Measurements from ENCODE around the gene SURF6.
"Not testable (repeated sequence)": the region's sequence is repeated elsewhere in the genome, so short reads cannot be mapped to it uniquely, and the experiment has no call there.

The SURF6 gene

DNA sequence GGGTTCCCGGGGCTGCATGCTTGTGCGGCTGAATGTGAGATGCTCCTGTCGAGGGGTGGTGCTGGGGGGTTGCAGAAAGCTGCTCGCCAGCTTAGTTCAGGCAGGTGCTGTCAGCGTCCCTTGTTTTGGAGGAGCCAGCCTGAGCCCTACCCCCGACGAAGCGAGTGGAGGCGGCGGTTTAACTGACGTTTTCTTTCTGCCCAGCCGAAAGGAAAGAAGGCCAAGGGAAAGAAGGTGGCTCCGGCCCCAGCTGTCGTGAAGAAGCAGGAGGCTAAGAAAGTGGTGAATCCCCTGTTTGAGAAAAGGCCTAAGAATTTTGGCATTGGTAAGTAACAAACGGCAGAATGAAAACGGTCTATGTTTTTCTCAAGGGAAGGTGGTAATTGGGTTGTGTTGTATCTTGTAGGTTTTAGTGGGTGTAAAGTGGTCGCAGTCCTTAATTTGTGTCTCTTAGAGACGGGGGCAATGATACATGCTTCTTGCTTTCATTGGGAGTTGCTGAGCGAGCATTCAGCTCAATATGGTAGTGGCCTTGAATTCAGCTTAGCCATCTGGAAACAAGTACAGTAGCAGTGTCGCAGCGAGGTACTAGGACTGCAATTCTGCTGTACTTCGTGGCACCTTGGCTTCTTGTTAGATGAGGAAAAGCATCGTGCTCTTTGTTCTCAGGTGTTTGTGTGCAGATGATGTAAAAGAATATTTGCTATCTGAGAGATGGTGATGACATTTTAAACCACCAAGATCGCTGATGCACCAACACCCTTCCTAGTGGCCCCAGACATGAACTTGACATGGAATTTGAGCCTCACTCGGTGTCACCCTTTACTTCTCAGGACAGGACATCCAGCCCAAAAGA is 13.0 kb upstream of the SURF6 start:
- DNase-seq (ENCODE audit: low read depth in 2 of 2, low spot score in 1 of 2): no peak

DNA sequence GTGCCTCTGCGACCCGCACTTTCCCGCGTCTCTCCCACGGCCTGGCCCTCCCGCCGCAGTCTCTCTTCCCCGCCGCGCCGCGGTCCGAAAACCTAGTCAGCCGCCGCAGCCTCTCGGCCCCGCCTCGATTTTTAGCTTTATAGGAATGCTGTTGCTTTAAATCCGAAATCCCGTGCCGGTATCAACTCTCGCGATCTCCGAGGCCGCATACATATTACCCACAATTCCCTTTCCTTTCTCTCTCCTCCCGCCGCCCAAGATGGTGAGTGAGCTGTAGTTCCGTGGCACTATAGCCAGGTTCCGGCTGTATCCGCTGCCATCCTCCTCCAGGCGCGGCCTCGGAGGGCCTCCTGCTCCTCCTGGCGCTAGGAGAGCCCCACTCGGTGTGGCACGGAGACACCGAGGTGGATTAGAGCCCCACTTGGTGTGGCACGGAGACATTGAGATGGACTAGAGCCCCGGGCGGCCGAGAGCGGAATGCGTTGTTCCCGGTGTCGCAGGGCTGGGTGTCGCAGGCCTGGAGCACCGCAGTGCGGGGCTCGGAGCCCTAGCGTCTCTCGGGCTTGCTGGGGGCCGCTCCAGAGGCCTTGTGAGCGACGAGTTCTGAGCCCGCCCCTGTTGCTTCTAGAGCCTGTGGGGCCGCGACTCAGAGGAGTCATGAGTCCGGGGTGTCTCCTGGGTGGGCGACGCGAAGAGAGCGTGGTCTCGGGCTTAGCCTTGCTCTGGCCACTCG is 12.2 kb upstream of the SURF6 start, which contains the start of the genes MED22 and RPL7A:
TSS of gene MED22 (minus strand) at position 147 of the 733 bp plus-strand sequence. CDS start 1,469 bp downstream, outside the sequence.
TSS of gene RPL7A (plus strand) at position 234 of the 733 bp plus-strand sequence. CDS start at position 260, 26 bp downstream.
- peak; percentile 80 to 87 for DNase-seq (ENCODE audit: low read depth in 2 of 2, low spot score in 1 of 2)

DNA sequence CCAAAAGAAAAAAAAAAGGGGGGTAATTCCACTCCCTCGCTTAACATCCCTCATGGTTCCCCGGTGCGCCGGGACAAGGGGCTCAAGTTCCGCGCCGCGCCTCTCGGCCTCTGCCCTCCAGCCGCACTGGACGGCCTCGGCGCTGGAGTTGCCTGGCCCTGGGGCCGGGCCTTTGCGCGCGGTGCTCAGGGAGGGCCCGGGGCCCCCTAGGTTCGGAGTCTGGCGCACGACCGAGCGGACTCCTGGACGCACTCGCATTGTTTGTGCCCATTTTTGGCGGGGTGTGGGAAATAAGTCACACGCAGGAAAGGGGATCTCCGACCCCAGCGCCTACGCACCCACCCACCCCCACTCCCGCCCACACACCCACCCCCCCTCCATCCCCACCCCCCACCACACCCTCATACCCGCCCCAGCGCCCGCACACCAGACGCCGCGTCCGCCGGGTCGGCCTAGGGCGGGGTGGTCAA is 11.6 kb upstream of the SURF6 start:
- DNase-seq (ENCODE audit: low read depth in 2 of 2, low spot score in 1 of 2): no peak

DNA sequence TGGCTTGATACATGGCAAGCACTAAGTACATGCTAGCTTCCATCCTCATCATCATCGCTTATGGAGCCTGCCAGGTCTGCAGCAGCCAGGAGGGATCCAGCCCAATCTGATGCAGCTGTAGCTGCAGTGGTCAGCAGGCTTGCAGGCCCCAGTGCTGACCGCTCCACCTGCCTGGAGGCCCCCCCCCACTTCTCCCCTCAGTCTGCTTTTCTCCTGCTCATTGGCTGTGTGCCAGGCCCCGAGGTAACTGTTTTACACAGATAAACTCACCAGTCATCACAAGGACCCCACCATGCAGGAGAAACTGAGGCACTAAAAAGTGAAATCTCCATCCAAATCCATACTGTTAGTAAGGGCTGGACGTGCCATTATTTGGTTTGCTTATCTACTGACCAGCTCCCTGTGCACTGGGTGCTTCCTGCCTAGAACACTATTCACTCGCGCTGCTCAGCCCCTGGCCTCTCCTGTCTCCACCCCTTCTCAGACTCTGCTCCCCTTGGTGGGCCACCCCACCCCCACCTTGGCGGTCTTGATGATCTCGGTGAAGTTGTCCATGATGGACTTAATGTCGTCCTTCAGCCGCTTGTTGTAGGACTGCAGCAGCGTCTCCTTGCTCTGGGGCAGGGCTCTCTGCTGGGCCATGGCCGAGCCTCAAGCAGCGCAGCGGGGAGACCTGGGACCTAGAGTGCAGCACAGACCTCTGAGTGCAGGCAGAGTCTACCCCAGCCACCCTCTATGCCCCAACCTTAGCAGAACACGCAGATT is 10.2 kb upstream of the SURF6 start:
- no peak for DNase-seq (ENCODE audit: low read depth in 2 of 2, low spot score in 1 of 2)

DNA sequence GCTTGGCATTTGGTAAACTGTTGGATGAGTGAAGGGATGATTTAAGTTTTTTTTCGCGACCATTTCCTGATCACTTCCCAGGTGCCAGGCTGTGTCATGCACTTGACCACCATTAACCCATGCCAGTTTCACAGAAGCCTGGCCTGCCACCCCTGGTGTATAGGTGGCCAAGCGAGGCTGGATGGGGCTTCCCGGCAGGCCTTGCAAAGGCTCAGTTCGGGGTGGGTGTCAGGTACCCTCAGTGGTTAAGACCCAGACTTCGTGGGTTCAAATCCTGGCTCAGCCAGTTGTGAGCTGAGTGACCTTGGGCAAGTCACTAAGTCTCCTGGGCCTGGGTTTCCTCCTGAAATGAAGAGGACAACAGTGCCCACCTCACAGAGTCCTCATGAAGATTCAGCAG is 9.6 kb upstream of the SURF6 start:
- DNase-seq (ENCODE audit: low read depth in 2 of 2, low spot score in 1 of 2): no peak

DNA sequence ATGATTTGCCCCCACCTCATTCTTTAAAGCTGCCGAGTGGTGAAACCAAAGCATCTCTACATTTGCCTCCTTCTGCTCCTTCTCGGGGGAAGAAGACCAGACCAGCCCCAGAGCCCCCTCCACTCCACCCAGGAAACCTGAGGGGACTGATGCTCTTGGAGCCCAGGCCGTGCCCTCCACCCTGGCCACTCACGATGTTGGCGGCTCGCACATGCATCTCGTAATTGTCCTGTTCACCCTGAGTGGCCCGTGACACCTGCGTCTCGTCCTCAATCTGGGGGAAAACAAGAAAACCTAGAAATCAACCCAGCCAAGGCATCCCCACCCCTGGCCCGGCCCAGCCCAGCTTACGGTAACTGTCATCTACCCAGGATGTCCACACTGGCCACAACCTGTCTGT is 9.0 kb upstream of the SURF6 start:
- no peak for DNase-seq (ENCODE audit: low read depth in 2 of 2, low spot score in 1 of 2)

DNA sequence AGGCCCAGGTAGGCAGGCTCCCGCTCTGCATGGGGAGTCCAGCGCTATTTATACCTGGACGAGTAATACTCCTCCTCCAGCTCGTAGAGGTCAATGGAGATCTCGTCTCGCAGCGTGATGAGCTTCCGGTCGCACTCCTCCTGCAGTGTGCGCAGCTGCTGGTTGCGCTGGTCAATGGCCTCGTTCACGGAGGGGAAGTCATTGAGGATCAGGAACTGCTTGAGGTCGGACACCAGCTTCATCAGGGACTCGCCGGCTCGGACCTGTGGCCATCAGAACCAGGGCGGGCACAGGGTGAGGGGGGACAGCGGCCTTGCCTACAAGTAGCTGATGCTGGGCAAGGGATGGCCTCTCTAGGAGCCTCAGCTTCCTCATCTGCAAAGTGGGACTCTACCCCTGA is 8.1 kb upstream of the SURF6 start:
- DNase-seq (ENCODE audit: low read depth in 2 of 2, low spot score in 1 of 2): no peak

DNA sequence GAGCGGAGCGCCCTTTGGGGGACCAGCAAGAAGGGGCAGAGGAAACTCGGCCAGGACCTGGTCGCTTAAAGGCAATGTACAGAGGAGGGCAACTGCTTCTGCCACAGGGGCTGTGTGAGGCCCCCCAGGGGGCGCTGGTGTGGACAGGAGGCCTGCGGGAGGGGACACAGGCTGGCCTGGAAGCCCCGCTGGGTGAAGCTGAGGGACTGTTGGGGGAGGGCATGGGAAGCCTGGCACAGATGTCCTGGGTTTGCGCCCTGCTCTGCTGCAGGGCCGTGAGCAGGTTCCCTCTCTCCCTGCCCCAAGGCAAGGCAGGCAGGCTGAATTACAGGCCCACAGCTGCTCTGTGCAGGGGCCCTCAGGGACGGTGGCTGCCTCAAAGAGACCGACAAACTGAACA is 6.6 kb upstream of the SURF6 start:
- DNase-seq (ENCODE audit: low read depth in 2 of 2, low spot score in 1 of 2): no peak

DNA sequence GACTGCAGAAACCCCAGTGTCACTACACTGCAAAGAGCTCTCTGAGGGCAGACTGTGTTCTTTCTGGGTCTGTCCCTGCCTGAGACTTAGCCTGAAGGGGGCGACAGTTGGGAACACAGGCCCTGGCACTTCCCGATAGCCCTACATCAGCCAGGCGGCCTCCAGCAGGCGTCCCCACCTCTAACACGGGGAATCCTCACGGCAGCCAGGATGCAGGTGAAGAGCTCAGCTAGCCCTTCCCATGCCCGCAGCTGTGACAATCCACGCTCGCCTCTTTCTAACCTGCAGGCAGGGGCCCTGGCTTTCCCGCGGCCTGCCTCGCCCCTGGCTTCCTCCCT is 6.0 kb upstream of the SURF6 start:
- DNase-seq (ENCODE audit: low read depth in 2 of 2, low spot score in 1 of 2): no peak

DNA sequence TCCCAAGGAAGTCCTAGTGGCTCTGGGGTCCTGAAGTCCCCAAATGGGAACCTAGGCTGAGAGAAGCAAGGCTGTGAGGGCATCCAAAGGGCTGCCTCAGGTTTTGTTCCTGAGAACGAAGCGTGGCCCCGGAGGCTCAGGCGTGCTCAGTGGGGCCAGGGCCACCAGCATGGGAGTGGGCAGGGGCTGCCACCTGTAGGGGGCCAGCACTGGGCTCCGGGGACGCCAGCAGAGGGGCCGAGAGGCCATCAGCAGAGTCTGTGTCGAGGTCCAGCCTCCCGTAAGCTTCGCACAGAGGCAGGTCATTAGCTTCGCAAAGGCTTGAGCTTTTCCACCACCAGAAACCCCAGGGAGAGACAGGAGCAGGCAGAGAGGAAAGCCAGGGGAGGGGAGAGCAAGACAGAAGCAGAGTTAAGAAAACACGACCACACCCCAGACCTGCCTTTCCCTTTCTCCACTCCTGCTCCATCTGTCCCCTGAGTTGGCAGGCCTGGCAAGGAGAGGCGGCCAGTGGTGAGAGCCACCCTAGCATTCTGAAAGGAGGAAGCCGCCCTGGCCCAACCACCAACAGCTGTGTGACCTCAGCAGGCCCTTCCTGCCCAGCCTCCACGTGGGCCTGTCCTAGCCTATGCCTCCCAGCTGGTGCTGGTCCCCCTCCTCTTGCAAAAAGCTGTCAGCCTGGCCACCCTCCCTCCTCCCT is 5.5 kb upstream of the SURF6 start:
- no peak for DNase-seq (ENCODE audit: low read depth in 2 of 2, low spot score in 1 of 2)

DNA sequence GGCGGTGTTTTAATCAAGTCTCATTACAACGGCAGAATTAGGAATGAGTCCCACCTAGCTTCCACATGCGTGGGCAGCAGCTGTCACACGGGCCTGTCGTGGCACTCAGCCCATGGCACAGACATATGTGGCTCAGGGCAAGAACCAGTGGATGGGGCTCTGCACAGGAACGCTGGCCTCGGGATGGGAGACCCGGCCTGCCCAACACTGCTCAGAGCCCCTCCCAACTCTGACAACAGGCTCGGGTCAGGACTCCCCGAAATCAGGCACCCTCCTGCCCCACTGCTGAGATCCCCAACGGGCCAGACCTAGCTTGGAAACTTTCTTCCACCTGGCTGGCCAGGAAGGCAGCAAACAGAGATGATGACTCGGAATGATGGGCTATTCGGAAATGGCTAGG is 4.9 kb upstream of the SURF6 start:
- DNase-seq (ENCODE audit: low read depth in 2 of 2, low spot score in 1 of 2): no peak

DNA sequence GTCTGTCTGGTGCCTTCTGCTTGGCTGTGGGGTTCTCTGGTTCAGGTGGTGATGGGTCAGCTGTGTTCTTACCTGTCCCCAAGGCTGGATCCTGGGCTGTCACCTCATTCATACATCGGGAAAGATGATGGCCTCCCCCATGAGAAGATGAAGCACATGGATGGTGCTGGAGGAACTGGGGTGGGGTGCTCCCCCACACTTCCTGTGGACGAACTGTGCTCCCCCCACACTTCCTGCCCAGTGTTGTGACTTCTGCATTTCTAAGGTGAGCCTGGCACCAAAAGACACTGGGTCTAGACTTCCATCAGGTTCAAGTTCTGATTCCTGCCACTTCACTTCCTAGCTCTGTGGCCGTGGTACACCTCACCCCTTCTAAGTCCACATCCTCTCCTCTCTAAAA is 4.3 kb upstream of the SURF6 start:
- DNase-seq (ENCODE audit: low read depth in 2 of 2, low spot score in 1 of 2): no peak

DNA sequence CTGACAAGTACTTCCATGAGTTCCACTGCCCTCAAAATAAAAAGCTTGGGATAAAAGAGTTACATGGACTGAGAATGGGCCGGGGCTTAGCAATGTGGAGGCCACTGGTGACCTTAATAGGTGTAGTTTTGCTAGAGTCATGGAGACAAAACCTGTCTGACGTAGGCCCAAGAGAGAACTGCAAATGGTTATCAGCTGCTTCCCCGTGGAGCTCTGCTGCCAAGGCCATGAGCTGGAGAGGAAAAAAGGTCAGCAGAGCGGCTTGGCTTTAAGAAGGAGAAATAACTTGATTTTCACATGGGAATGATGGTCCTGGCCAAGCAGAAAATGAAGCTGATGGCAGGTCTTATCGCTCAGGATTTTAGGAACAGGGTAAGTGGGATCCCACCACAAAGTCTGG is 3.7 kb upstream of the SURF6 start:
- DNase-seq (ENCODE audit: low read depth in 2 of 2, low spot score in 1 of 2): no peak

DNA sequence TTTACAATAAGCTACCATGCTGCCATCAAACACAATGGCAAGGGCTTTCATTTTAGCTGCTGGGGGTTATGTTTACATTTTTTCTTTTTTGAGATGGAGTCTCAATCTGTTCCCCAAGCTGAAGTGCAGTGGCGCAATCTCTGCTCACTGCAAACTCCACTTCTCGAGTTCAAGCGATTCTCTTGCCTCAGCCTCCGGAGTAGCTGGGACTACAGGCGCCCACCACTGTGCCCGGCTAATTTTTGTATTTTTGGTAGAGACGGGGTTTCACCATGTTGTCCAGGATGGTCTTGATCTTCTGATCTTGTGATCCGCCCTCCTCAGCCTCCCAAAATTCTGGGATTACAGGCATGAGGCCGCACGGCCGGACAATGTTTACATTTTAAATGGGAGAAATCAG is 1.1 kb downstream of the SURF6 start:
- not testable (repeated sequence) for DNase-seq (ENCODE audit: low read depth in 2 of 2, low spot score in 1 of 2)

DNA sequence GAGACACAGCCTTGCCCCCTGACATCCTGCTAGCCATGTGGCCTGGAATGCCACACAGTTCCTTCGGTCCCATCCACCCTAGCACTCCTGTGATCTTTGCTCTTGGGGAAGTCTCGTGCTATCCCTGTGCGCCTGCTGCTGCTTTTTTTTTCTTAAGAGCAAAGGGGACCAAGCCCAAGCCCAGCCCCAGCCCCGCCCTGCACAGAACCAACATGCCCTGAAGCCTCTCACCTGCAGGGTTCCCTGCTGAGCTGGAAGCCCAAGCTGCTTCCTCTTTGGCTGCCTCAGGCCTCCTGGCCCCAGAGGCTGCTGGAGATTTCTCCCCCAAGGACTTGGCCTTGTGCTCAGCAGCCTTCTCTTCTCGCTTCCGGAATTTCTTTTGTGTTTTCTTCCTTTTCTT is 1.8 kb downstream of the SURF6 start:
- no peak for DNase-seq (ENCODE audit: low read depth in 2 of 2, low spot score in 1 of 2)

DNA sequence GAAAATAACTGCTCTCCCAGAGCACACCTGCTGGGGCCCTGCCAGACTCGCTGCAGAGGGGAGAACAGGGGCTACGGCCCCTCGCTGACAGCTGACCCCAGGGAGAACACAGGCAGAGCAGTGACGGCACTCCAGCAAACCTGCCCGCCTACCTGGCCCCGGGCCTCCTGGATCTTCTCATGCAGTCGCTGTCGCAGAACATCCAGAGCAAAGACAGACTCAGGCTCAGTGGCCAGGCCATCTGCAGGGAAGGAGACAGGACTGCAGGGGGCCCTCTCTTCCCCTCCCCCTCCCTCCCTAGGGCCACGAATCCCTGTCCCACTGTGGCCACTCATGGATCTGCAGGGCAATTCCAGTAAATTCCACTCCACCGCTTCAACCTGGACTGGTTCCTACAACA is 2.4 kb downstream of the SURF6 start:
- DNase-seq (ENCODE audit: low read depth in 2 of 2, low spot score in 1 of 2): no peak

DNA sequence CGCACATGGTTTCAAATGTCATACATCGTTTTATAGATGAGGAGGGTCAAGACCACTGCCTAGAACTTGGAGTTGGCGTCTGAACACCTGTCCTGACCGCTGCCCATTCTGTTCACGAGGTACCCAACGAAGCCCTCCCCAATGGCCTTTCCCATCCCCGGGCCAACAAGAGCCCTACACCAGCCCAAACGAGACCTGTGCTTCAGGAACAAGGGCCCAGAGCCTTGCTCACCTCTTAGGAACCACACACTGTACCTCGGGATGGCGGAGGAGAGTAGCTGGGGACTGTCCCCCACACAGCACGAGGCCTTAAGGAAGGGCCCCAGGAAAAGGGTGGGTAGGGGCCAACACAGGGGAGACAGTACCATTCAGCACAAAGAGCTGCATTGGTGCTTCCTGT is 3.0 kb downstream of the SURF6 start:
- no peak for DNase-seq (ENCODE audit: low read depth in 2 of 2, low spot score in 1 of 2)

DNA sequence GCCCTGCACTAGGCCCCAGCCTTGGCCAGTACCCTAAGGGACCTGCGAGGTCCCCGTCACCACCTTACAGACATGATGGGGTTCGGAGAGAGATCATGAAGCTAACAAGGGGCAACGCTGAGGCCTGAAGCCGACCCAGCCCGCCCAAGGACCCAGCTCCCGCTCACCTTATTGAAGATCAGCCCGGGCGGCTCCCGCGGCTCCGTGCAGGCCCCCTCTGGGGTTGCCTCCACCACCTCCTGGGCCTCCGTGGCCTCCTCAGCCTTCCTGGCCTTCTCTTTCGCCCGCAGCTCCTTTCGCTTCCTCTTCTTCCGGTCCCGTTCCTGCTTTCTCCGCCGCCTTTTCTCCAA is 3.6 kb downstream of the SURF6 start:
- no peak for DNase-seq (ENCODE audit: low read depth in 2 of 2, low spot score in 1 of 2)

DNA sequence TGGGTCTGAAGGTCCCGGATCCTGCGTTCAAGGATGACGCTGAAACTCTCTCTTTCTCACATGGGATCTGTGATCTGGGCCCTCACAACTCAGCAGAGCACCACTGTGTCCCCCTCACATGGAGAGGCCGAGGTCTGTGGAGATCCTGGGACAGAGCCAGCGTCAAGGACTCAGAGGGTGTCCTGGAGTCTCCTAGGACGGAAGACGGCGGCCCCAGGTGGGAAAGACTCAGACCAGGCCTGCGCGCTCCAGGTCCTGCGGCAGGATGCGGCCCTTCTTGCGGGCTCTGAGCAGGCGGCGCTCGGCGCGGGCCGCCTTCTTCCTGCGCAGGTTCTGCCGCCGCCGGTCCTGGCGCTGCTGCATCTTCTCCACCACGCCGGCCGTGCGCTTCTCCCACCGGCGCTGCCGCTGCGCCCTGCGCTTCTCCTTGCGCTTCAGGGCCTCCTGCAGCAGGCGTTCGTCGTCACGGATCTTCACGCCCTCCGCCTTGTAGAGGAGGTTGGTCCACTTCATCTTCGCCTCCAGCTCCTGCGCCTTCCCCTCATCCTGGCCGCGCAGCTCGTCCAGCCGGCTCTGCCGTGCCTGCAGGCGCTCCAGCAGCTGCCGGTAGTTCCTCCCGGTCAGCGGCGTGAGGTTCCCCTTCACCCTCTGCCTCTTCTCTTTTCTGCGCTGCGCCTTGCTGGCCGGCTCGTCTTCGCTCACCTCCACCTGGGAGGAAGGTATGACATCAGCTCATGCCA is 4.2 kb downstream of the SURF6 start:
- no peak for DNase-seq (ENCODE audit: low read depth in 2 of 2, low spot score in 1 of 2)

DNA sequence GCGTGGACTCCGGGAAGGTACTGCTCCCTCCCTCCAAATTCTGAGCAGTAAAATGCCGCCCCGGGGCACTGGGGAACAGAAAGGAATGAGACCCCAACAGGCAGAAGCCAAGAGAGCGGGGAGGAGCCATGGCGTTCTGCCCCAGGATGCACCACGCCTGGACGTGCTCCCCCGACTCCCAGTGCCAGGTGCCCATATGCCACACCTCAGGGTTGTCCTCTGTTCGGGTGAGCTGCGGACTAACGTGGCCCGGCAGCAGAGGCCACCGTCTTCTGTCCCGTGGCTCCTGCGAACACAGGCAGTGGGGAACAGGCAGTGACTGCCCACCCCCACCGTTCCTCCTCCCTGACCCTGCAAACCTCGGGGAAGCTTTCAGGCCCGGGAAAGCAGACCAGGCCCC is 4.8 kb downstream of the SURF6 start:
- DNase-seq (ENCODE audit: low read depth in 2 of 2, low spot score in 1 of 2): no peak

Measured in stimulated activated CD8-positive, alpha-beta memory T cell treated with anti-CD3 and anti-CD28 coated beads, Interleukin-4, amount 100 ng/mL, for 4 hours (primary cell).